HEK293 (cell line): ENCODE data around the gene FBXL13.
A peak's percentile ranks its signal among the peaks of the same experiment; 100 is the strongest.
"Not testable (repeated sequence)": the region's sequence is repeated elsewhere in the genome, so short reads cannot be mapped to it uniquely, and the experiment has no call there.

Experiments
- CTCF ChIA-PET: fragments of 350-600 bp; formaldehyde crosslinking; extraction: SDS; loops from one replicate; lab custom pipeline; 2021; ENCODE audit warnings: antibody characterized with exemption; lab: Yijun Ruan, JAX
- POLR2A ChIA-PET: fragments of 300-600 bp; formaldehyde crosslinking; extraction: SDS; loops from one replicate; lab custom pipeline; 2020; ENCODE audit warnings: antibody characterized with exemption, inconsistent platforms; lab: Yijun Ruan, JAX
- H3K27ac ChIP-seq: fragments of 200-500 bp; sonication (Bioruptor generic); 2 replicates; pipeline ENCODE4 v1.5.1; 2014; ENCODE audit warnings: low read depth, low read length, control low read depth, inconsistent platforms; ENCODE audit errors: extremely low read depth
- H3K36me3 ChIP-seq, 2 experiments: fragments of 200-500 bp in 1 of 2; sonication (Bioruptor generic) in 1 of 2; 1 replicate in 1 of 2; 2 replicates in 1 of 2; pipeline ENCODE4 v1.5.1; 2014 to 2017; ENCODE audit warnings: inconsistent platforms in 2 of 2, low read length in 2 of 2; ENCODE audit not compliant: control insufficient read depth in 2 of 2, insufficient read depth in 1 of 2
- H3K4me1 ChIP-seq: fragments of 200-500 bp; sonication (Bioruptor generic); 2 replicates; pipeline ENCODE4 v1.5.1; 2014; ENCODE audit warnings: mild to moderate bottlenecking, low read length, inconsistent platforms; ENCODE audit not compliant: control insufficient read depth, insufficient read depth
- H3K4me3 ChIP-seq: 2 replicates; pipeline ENCODE4 v1.5.1; 2011; ENCODE audit warnings: low read depth, mild to moderate bottlenecking, control low read depth, low read length, moderate library complexity
- H3K9me3 ChIP-seq: fragments of 200-500 bp; sonication (Bioruptor generic); 2 replicates; pipeline ENCODE4 v1.5.1; 2014; ENCODE audit warnings: low read depth, low read length, inconsistent platforms; ENCODE audit not compliant: control insufficient read depth, insufficient read depth
- MZF1 ChIP-seq: fragments of 450-650 bp; formaldehyde crosslinking; IDR thresholded peaks from 2 replicates; pipeline ENCODE4 v1.5.1; 2017; ENCODE audit warnings: missing biosample characterization, missing genetic modification characterization, borderline replicate concordance
- OVOL3 ChIP-seq: fragments of 450-650 bp; formaldehyde crosslinking; IDR thresholded peaks from 2 replicates; pipeline ENCODE4 v1.5.1; 2016; ENCODE audit warnings: missing biosample characterization, missing genetic modification characterization
- PBX3 ChIP-seq: sonication (generic); formaldehyde crosslinking; IDR thresholded peaks from 2 replicates; pipeline ENCODE4 v1.8.1; 2022; ENCODE audit warnings: mild to moderate bottlenecking, moderate library complexity, missing genetic modification reagents
- PRDM1 ChIP-seq: fragments of 450-650 bp; formaldehyde crosslinking; IDR thresholded peaks from 2 replicates; pipeline ENCODE4; 2016; ENCODE audit warnings: missing biosample characterization, missing genetic modification characterization
- SETDB1 ChIP-seq: IDR thresholded peaks from one replicate; pipeline ENCODE4 v1.6.1; 2017; ENCODE audit warnings: mild to moderate bottlenecking, low read length, moderate library complexity, mixed read lengths; ENCODE audit not compliant: insufficient read length
- TRIM28 ChIP-seq: IDR thresholded peaks from 2 replicates; pipeline ENCODE4 v1.6.1; 2011; ENCODE audit warnings: low read length, control low read depth, borderline replicate concordance
- ZFHX2 ChIP-seq: fragments of 450-650 bp; formaldehyde crosslinking; conservative IDR thresholded peaks from 2 replicates; pipeline ENCODE4 v1.5.1; 2016; ENCODE audit warnings: missing biosample characterization, missing genetic modification characterization
- ZNF214 ChIP-seq: fragments of 450-650 bp; formaldehyde crosslinking; IDR thresholded peaks from 2 replicates; pipeline ENCODE4 v1.5.1; 2017; ENCODE audit warnings: missing biosample characterization, mild to moderate bottlenecking, missing genetic modification characterization, borderline replicate concordance
- ZNF280D ChIP-seq: fragments of 450-650 bp; formaldehyde crosslinking; IDR thresholded peaks from 2 replicates; pipeline ENCODE4 v1.5.1; 2016; ENCODE audit warnings: missing biosample characterization, missing genetic modification characterization
- ZNF488 ChIP-seq: fragments of 450-650 bp; formaldehyde crosslinking; IDR thresholded peaks from 2 replicates; pipeline ENCODE4 v1.5.1; 2016; ENCODE audit warnings: missing biosample characterization, missing genetic modification characterization
- ZNF510 ChIP-seq: fragments of 450-650 bp; formaldehyde crosslinking; IDR thresholded peaks from 2 replicates; pipeline ENCODE4 v1.5.1; 2018; ENCODE audit warnings: mild to moderate bottlenecking, missing genetic modification characterization, missing biosample characterization; ENCODE audit not compliant: insufficient replicate concordance
- ZNF518A ChIP-seq: fragments of 450-650 bp; formaldehyde crosslinking; conservative IDR thresholded peaks from 2 replicates; pipeline ENCODE4 v1.5.1; 2016; ENCODE audit warnings: low read depth, missing biosample characterization, missing genetic modification characterization
- ZNF529 ChIP-seq: fragments of 450-650 bp; formaldehyde crosslinking; IDR thresholded peaks from 2 replicates; pipeline ENCODE4 v1.5.1; 2017; ENCODE audit warnings: missing genetic modification characterization, missing biosample characterization; ENCODE audit not compliant: insufficient replicate concordance
- ZNF549 ChIP-seq: fragments of 450-650 bp; IDR thresholded peaks from 2 replicates; pipeline ENCODE4 v1.5.1; 2018; ENCODE audit warnings: missing biosample characterization, missing genetic modification characterization, mild to moderate bottlenecking, inconsistent platforms, moderate library complexity
- ZNF555 ChIP-seq: fragments of 450-650 bp; formaldehyde crosslinking; conservative IDR thresholded peaks from 2 replicates; pipeline ENCODE4 v1.5.1; 2017; ENCODE audit warnings: missing biosample characterization, mild to moderate bottlenecking, missing genetic modification characterization, inconsistent platforms
- ZNF558 ChIP-seq: fragments of 450-650 bp; formaldehyde crosslinking; IDR thresholded peaks from 2 replicates; pipeline ENCODE4 v1.5.1; 2016; ENCODE audit warnings: missing biosample characterization, missing genetic modification characterization
- ZNF626 ChIP-seq: fragments of 450-650 bp; sonication (Bioruptor Pico); formaldehyde crosslinking; IDR thresholded peaks from 2 replicates; pipeline ENCODE4 v1.5.1; 2018; ENCODE audit warnings: missing biosample characterization, missing genetic modification characterization, inconsistent platforms
- ZNF701 ChIP-seq: fragments of 450-650 bp; formaldehyde crosslinking; IDR thresholded peaks from 2 replicates; pipeline ENCODE4 v1.5.1; 2016; ENCODE audit warnings: missing biosample characterization, missing genetic modification characterization

Gene FBXL13

DNA sequence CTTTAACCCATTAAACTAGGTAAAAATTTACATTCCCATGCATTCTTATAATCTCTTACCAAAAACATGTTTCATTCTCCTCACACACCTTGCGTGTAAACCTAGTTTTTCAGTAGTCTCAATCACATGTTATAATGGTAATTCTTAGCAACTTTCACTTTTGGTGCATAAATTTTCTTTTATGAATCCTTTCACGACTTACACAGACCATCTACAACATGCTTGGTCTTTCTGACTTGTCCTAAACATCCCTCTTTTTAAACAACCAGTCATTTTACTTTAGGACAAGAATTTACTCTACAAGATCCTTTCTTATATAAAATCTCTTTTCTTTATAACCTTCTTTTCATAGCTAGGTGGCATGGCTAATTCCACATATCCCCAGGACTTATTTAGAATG lies 25.8 kb downstream of the FBXL13 start (continued):
- peak; percentile 91 for TF ChIP-seq ZNF280D (tag by site-specific recombination)
- TF ChIP-seq ZNF214 (tag by site-specific recombination): 0 out of 2 replicates have a peak, but pooled peaks have one; percentile 36
- peak; percentile 98 for TF ChIP-seq ZNF626 (tag by site-specific recombination)
- TF ChIP-seq ZNF529: peak; percentile 61
- TF ChIP-seq ZNF555 (tag by site-specific recombination): 0 out of 2 replicates have a peak, but pooled peaks have one; percentile 5
- no peak for TF ChIP-seq MZF1 (tag by site-specific recombination)
- TF ChIP-seq ZNF518A (tag by site-specific recombination): 0 out of 2 replicates have a peak, but pooled peaks have one; percentile 45
- no peak for TF ChIP-seq OVOL3 (tag by site-specific recombination)
- TF ChIP-seq ZNF510 (tag by site-specific recombination): peak; percentile 49
- no peak for TF ChIP-seq ZFHX2 (tag by site-specific recombination)
- TF ChIP-seq ZNF549: peak; percentile 85
- TF ChIP-seq ZNF701: no peak
- TF ChIP-seq PRDM1 (tag by site-specific recombination): peak; percentile 52; the same call in 1 of the 2 replicates
- no peak for TF ChIP-seq ZNF488 (tag by site-specific recombination)
- peak; percentile 98 for TF ChIP-seq TRIM28
- TF ChIP-seq ZNF558: peak; percentile 53; the same call in 1 of the 2 replicates
- TF ChIP-seq PBX3: no peak
- TF ChIP-seq SETDB1: peak; percentile 99

- H3K4me1 ChIP-seq, H3K36me3 ChIP-seq, H3K27ac ChIP-seq, CTCF ChIA-PET, H3K4me3 ChIP-seq, H3K9me3 ChIP-seq, POLR2A ChIA-PET: not testable (repeated sequence)
Observed at GRCh38 chr7:103041815-103042214, 32.8 kb downstream of the FBXL13 start.

- POLR2A ChIA-PET, H3K4me3 ChIP-seq, H3K4me1 ChIP-seq, H3K36me3 ChIP-seq, H3K9me3 ChIP-seq, H3K27ac ChIP-seq: not testable (repeated sequence)
- CTCF ChIA-PET: interaction anchor here (0.6 to 0.9 kb wide), 2 partner anchors 10 to 23 kb away, joined by 3 read pairs; no protein-coding TSS in a partner anchor
Observed at GRCh38 chr7:103037823-103038739, 36.5 kb downstream of the FBXL13 start.
